HL-60/S4 (cell line): ENCODE measurements around the gene PILRB.
"Not testable (repeated sequence)": the region's sequence is repeated elsewhere in the genome, so short reads cannot be mapped to it uniquely, and the experiment has no call there.

Source experiments
- in situ Hi-C: fragments of 300-500 bp; cut with MboI; formaldehyde crosslinking; loops from 2 replicates; pipeline ENCODE4 v1.14.3; 2022; ENCODE audit warnings: low sequenced_read_pairs

The PILRB gene

DNA sequence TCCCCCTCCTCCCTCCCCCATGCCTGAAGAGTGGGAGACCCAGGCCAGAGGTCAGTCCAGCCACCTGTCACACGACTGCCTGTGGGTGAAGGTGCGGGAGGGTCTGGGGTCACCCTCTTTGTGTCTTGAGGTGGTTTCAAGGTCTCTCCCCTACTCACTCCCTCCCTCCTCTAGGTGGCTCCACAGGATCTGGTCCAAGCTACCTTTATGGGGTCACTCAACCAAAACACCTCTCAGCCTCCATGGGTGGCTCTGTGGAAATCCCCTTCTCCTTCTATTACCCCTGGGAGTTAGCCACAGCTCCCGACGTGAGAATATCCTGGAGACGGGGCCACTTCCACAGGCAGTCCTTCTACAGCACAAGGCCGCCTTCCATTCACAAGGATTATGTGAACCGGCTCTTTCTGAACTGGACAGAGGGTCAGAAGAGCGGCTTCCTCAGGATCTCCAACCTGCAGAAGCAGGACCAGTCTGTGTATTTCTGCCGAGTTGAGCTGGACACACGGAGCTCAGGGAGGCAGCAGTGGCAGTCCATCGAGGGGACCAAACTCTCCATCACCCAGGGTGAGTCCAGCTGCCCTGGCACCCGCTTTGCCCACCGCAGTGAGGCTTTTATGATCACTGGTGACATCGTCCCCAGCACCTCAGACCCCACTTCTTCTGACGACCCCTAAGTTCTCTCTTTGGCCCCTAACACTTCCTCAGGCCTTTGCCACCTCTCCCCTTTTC is 16.1 kb downstream of the PILRB start:
- in situ Hi-C loops, result not testable (repeated sequence)

- in situ Hi-C loops, result no loop called here
Observed at GRCh38 chr7:100374601-100375000, 16.7 kb downstream of the PILRB start.

DNA sequence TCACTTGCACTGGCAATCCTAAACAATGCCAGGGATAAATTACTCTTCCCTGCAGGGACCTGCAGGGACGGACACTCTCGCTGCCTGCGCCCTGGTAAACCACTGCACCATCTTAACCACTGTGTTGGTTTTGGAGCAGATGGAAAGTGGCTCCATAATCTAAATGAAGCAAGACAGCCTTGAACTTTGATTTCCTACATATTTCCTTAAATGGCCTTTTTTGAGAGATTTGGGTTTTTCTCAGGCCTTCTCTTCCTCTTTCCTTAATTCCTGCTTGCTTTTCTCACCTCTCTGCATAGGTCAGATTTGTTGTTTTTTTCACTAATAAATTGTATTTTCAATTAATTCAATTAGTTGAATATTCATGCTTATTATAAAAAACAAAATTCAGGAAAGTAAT is 18.1 kb downstream of the PILRB start:
- in situ Hi-C loops, result no loop called here

DNA sequence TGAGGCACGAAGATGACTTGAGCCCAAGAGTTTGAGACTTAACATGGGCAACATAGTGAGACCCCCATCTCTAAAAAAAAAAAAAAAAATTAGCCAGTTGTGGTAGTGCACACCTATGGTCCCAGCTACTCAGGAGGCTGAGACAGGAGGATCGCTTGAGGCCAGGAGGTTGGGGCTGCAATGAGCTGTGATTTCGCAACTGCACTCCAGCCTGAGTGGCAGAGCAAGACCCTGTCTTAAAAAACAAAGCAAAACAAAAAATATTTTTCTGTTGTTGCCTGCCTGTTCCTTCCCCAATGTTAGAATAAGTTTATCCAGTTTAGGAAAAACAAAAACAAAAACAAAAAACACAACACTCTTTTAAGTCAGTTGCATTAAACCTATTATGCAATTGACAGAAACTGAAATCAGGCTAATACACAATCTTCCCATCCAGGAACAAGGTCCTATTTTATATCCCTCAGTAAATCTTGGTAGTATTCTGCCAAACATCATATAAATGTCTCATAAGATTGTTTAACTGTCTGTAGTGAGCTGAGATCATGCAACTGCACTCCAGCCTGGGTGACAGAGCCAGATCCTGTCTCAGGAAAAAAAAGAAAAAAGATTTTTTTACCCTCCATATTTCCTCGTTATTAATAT is 20.3 kb downstream of the PILRB start:
- in situ Hi-C loops, result no loop called here

DNA sequence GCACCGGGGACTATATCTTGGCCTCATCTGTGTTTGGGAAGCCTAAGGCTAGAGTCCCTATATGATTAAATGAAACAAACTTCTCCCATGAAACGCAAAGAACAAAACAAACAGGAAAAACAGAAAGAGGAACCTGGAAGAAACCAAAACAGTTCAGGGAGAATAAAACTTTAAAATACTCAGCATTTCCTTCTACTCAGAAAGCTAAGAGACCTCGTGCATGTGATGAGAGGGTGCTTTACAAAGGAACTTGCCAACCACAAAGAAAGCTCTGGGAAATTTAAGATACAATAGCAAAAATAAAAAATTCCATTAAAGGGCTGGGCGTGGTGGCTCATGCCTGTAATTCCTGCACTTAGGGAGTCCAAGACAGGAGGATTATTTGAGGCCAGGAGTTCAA is 22.3 kb downstream of the PILRB start:
- in situ Hi-C loops, result no loop called here

GRCh38 chr7:100381531-100382233 is 23.8 kb downstream of the PILRB start:
- in situ Hi-C loops, result not testable (repeated sequence)

DNA sequence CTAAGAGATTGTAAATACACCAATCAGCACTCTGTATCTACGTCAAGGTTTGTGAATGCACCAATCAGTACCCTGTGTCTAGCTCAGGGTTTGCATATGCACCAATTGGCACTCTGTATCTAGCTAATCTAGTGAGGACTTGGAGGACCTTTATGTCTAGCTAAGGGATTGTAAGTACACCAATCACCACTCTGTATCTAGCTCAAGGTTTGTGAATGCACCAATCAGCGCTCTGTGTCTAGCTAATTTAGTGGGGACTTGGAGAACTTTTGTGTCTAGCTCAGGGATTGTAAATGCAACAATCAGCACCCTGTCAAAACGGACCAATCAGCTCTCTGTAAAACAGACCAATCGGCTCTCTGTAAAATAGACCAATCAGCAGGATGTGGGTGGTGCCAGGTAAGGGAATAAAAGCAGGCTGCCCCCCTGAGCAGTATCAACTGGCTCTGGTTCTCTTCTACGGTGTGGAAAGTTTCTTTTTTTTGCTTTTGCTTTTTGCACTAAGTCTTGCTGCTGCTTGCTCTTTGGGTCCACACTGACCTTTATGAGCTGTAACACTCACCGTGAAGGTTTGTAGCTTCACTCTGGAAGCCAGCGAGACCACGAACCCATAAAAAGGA is 24.4 kb downstream of the PILRB start:
- in situ Hi-C loops, result not testable (repeated sequence)

DNA sequence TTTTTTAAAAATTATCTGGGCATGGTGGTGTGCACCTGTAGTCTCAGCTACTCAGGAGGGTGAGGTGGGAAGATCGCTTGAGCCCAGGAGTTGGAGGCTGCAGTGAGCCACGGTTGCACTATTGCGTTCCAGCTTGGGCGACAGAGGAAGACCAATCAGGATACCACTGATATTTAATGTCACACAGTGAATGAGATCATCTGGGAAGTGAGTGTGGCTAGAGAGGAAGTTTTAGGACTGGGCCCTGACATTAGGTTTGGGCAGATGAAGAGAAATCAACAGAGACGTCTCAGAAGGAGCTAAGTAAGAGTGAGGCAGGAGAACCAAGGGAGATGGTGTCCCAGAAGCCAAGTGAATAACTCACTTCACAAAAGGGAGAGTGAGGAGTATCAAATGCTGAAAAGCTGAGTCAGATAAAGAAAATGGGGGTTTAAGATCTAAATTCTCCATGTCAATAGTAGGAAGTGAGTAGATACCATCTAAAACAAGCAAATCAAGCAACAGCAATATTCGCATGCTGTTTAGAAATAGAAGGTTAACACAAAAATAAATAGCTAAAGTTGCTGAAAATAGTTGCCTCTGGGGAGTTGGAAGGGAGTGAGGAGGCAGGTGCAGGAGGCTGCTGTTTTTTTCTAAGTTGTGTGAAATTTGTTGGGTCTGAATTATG is 26.8 kb downstream of the PILRB start:
- in situ Hi-C loops, result no loop called here

- in situ Hi-C loops, result no loop called here
Observed at GRCh38 chr7:100386940-100387339, 29.0 kb downstream of the PILRB start.

DNA sequence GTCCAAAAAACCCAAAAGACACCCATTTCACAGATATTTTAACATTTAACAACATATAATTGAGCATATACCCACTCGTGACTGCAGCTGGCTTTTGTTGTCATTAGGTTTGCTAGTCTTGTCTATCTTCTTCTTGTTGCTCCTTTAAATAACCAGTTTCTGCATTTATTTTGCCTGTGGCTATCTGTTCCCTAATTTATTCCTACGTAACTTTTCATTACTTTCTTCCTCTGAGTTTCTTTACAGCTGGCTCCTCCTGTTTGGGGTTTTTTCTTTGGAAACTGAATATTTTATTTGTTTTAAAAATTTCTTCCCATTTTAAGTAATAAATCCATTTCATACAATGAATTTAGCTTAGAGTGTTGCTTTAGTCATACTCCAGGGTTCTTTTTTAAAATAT is 29.8 kb downstream of the PILRB start:
- in situ Hi-C loops, result no loop called here

- in situ Hi-C loops, result no loop called here
Observed at GRCh38 chr7:100389437-100390088, 31.6 kb downstream of the PILRB start.

GRCh38 chr7:100390286-100391009 is 32.5 kb downstream of the PILRB start:
- in situ Hi-C loops, result no loop called here

GRCh38 chr7:100393233-100393905 is 35.5 kb downstream of the PILRB start:
- in situ Hi-C loops, result no loop called here

GRCh38 chr7:100394077-100394476 is 36.2 kb downstream of the PILRB start:
- in situ Hi-C loops, result no loop called here

DNA sequence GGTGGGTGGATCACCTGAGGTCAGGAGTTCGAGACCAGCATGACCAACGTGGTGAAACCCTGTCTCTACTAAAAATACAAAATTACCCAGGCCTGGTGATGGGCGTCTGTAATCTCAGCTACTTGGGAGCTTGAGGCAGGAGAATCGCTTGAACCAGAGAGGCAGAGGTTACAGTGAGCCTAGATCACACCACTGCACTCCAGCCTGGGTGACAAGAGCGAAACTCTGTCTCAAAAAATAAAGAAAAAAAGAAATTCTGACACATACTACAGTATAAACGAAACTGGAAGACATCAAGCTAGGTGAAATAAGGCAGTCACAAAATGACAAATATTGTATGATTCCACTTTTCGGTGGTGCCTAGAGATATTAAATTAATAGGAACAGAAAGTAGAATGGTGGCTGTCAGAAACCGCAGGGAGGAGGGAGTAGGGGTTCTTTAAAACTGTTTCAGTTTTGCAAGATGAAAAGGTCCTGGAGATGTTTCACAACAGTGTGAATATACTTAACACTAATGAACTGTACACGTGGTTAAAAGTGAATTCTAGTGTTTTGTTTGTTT is 38.6 kb downstream of the PILRB start:
- in situ Hi-C loops, result no loop called here

DNA sequence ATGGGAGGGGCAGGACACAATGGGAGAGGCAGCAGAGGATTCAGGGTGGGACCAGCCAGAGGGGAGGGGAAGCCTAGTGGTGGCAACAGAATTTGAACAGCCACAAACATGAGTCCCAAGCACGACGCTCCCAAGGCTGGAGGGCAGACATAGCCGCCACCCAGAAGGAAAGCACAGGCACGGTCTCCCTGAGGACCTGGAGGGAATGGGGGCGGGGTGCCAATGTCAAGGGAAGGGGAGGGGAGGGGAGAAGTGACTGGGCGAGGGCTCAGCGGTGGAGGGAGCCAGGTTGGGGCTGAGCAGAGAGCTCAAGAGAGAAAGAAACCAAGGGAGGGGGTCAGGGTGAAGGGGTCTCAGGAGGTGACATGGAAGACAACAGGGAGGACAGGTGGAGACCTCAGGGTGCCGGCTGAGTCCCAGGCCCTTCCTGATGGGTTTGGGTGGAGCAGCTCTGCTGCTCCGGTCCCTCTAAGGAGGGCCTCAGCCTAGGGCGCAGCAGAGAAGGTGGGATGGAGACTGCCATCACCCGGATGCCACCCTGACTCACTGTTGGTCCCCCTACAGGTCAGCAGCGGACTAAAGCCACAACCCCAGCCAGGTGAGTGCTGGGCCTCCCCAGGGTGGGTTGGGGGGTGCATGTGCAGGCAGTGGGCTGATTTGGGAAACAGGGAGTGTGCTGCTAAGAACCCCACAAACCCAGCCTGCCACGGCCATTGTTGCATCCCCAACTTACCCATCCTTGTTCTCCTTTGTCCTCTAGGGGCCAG is 39.6 kb downstream of the PILRB start:
- in situ Hi-C loops, result no loop called here

GRCh38 chr7:100398239-100398638 is 40.3 kb downstream of the PILRB start:
- in situ Hi-C loops, result no loop called here

GRCh38 chr7:100400041-100400440 is 42.1 kb downstream of the PILRB start:
- in situ Hi-C loops, result no loop called here
